CD4-positive, alpha-beta T cell treated with Interleukin-15 for 1 hour (primary cell): ENCODE measurements around the gene AGMO.

Source experiments
- DNase-seq: peaks from one replicate; pipeline ENCODE4 v3.0.0-alpha.2; 2020

The AGMO gene

GRCh38 chr7:15204421-15204820 is 357.4 kb downstream of the AGMO start:
- DNase-seq, result no peak

- no peak for DNase-seq
These were observed 362.3 kb downstream of the AGMO start for GRCh38 chr7:15199482-15199881.

GRCh38 chr7:15197042-15197977 is 364.5 kb downstream of the AGMO start:
- no peak for DNase-seq

- DNase-seq, result no peak
These were observed 383.8 kb downstream of the AGMO start for GRCh38 chr7:15178065-15178464.

GRCh38 chr7:15176089-15176488 is 385.7 kb downstream of the AGMO start:
- no peak for DNase-seq

- DNase-seq, result no peak
These were observed 386.7 kb downstream of the AGMO start for GRCh38 chr7:15175152-15175551.

- no peak for DNase-seq
These were observed 387.3 kb downstream of the AGMO start for GRCh38 chr7:15174485-15174884.

GRCh38 chr7:15168489-15168888 is 393.3 kb downstream of the AGMO start:
- DNase-seq, result no peak

GRCh38 chr7:15167912-15168311 is 393.9 kb downstream of the AGMO start:
- DNase-seq, result no peak

GRCh38 chr7:15166620-15167019 is 395.2 kb downstream of the AGMO start:
- no peak for DNase-seq

- DNase-seq, result no peak
These were observed 402.6 kb downstream of the AGMO start for GRCh38 chr7:15159261-15159660.

GRCh38 chr7:15158141-15158810 is 403.5 kb downstream of the AGMO start:
- no peak for DNase-seq
